AG04450 (cell line): ENCODE measurements around the gene ATF4. TPM values are rescaled to one million over a fixed set of nuclear protein-coding genes. Genes with fewer than 3 reads are reported as not detected.

ENCODE experiments used
- CTCF ChIA-PET: fragments of 300-600, 350-600 bp; formaldehyde crosslinking; extraction: SDS; loops from one replicate; lab custom pipeline; 2022; ENCODE audit warnings: antibody characterized with exemption, inconsistent platforms; lab: Charles Lee
- POLR2A ChIA-PET: fragments of 350-600 bp; formaldehyde crosslinking; extraction: SDS; loops from one replicate; lab custom pipeline; 2021; ENCODE audit warnings: antibody characterized with exemption, inconsistent platforms; lab: Yijun Ruan, JAX
- DNase-seq: peaks from one replicate; pipeline ENCODE4 v3.0.0-alpha.2; 2011; ENCODE audit warnings: low read depth, low spot score
- H3K27ac ChIP-seq: one replicate; pipeline ENCODE4 v1.5.1; 2012; ENCODE audit warnings: low read depth, low read length, control low read depth
- H3K27me3 ChIP-seq: one replicate; pipeline ENCODE4 v1.6.0; 2012; ENCODE audit warnings: low read length; ENCODE audit not compliant: control insufficient read depth, insufficient read depth
- H3K4me3 ChIP-seq: 2 replicates; pipeline ENCODE4 v1.5.1; 2011; ENCODE audit warnings: mild to moderate bottlenecking, low read depth, low read length, control low read depth
- H3K9me3 ChIP-seq: 2 replicates; pipeline ENCODE4 v1.5.1; 2012; ENCODE audit warnings: low read length; ENCODE audit not compliant: control insufficient read depth, insufficient read depth
- CTCF ChIP-seq: IDR thresholded peaks from 2 replicates; pipeline ENCODE4 v1.5.1; 2011; ENCODE audit warnings: low read depth, low read length, control low read depth, inconsistent platforms
- polyA plus RNA-seq: library from polyadenylated mRNA; depleted of rRNA; stranded (reverse); fragments of >200 nt; gene quantifications from 2 replicates; pipeline ENCODE4 v1.2.3, GENCODE V29; 2011

Gene ATF4
- polyA plus RNA-seq, 1 experiment, result 936 TPM

DNA sequence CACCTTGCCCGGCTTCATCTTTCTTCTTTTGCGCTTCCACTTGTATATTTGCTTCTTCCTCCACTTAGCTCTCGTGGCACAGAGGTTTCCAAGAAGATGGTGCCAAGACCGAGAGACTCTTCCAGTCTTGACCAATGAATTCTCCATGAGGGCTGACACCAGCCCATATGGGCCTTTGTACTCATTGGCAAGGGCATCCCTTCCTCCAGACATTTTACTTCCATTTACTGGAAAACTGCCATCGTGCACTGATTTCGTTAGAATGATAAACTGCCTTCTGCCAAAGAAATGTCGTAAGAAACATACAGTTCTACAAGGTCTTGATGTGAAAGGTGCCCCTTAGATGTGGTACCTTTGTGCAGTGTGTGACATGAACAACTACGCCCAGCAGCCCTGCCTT is 22.9 kb upstream of the ATF4 start:
- no peak for TF ChIP-seq CTCF
- Histone ChIP-seq H3K27ac (no peak overlapping the region), H3K27me3 (no peaks in the 10 kb centered on the region), H3K4me3 (no peak overlapping the region), H3K9me3 (no peaks in the 10 kb centered on the region)
- no peak for DNase-seq
- CTCF ChIA-PET, result interaction anchor here (0.6 to 2.3 kb wide), 4 partner anchors 19 to 87 kb away, joined by 3 to 22 read pairs (median 8); no protein-coding TSS in a partner anchor
- POLR2A ChIA-PET, result interaction anchor here (0.7 kb wide), 1 partner anchor 55 kb away, joined by 6 read pairs; no protein-coding TSS in a partner anchor

DNA sequence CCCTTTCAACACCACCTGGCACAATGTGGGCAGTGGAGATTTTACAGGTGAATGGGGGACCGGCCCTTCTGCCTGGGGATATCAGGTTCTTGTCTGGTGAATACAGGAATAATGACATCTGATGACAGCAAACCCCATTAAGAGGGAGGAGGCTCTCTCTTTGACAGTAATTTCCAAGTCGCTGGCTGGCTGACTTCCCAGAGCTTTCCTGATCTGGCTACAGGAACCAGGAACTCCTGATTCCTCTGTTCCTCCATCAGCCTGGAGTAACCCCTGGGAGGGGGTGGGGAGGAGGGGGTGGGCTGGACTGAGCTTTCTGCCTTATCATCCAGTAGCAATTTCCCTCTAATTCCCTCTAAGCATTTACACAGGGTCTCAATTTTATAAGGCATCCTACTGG is 22.0 kb upstream of the ATF4 start:
- POLR2A ChIA-PET, result interaction anchor here (0.5 to 0.7 kb wide), 3 partner anchors 20 to 265 kb away, joined by 3 to 5 read pairs (median 4); no protein-coding TSS in a partner anchor

GRCh38 chr22:39498802-39499201 is 21.6 kb upstream of the ATF4 start:
- TF ChIP-seq CTCF, result no peak
- no peaks in the 10 kb centered on the region for H3K9me3 ChIP-seq
- H3K27me3 ChIP-seq, result no peaks in the 10 kb centered on the region
- H3K4me3 ChIP-seq, result no peak overlapping the region
- POLR2A ChIA-PET, result no interaction called here
- no peak overlapping the region for H3K27ac ChIP-seq
- no peak for DNase-seq
- CTCF ChIA-PET, result no interaction called here

More for the DNA sequence above, 22.0 kb upstream of the ATF4 start:
- Histone ChIP-seq H3K4me3 (no peak overlapping the region), H3K27me3 (no peaks in the 10 kb centered on the region), H3K27ac (no peak overlapping the region), H3K9me3 (no peaks in the 10 kb centered on the region)
- CTCF ChIA-PET, result no interaction called here
- no peak for DNase-seq
- TF ChIP-seq CTCF, result no peak

DNA sequence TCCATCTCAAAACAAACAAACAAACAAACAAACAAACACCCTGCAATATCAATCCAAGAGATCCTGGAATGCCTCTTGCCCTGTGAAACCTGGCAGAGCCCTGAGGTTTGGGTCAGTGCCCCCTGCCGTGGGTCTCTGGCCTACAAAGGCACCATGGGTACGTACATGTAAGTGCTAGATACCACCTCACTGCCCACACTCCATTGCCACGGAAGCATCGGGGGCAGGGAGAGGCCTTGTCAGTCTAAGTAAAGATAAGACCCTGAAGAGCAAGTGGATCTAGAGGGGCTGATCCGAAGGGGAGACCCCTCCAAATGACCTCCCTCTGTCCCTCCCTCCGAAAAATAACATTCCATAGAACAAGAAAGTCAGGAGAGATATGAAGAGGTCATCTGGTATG is 20.3 kb upstream of the ATF4 start:
- no peak overlapping the region for H3K4me3 ChIP-seq
- ChIA-PET CTCF (interaction anchor here (1.1 kb wide), 1 partner anchor 63 kb away, joined by 3 read pairs; no protein-coding TSS in a partner anchor), POLR2A (no interaction called here)
- no peaks in the 10 kb centered on the region for H3K9me3 ChIP-seq
- TF ChIP-seq CTCF, result no peak
- H3K27me3 ChIP-seq, result no peaks in the 10 kb centered on the region
- no peak overlapping the region for H3K27ac ChIP-seq
- DNase-seq, result no peak

- H3K9me3 ChIP-seq, result no peaks in the 10 kb centered on the region
- no peak for TF ChIP-seq CTCF
- CTCF ChIA-PET, result interaction anchor here (0.5 to 2.0 kb wide), 5 partner anchors 8 to 158 kb away, joined by 3 to 7 read pairs (median 5); no protein-coding TSS in a partner anchor
- H3K4me3 ChIP-seq, result peak overlapping the region; percentile 77
- H3K27me3 ChIP-seq, result no peaks in the 10 kb centered on the region
- no peak overlapping the region for H3K27ac ChIP-seq
- POLR2A ChIA-PET, result interaction anchor here (0.6 to 2.0 kb wide), 9 partner anchors 8 to 182 kb away, joined by 3 to 39 read pairs (median 5); partner anchors contain the start of genes ATF4, RPL3 and TAB1
- no peak for DNase-seq
Observed at GRCh38 chr22:39501644-39502108, 18.7 kb upstream of the ATF4 start.
